SK-N-MC (cell line): ENCODE results near the gene FBXL20.

ENCODE experiments used
- EZH2 ChIP-seq: fragments of 200-600 bp; sonication (generic); IDR thresholded peaks from one replicate; pipeline ENCODE4 v1.6.1; 2017; ENCODE audit warnings: antibody characterized with exemption
- POLR2AphosphoS5 ChIP-seq: IDR thresholded peaks from 2 replicates; pipeline ENCODE4 v1.6.1; 2012; ENCODE audit warnings: mild to moderate bottlenecking, low read depth, low read length, borderline replicate concordance

GRCh38 chr17:39204245-39204644, 197.2 kb downstream of the FBXL20 start:
- TF ChIP-seq EZH2 = no peak
- no peak for TF ChIP-seq POLR2AphosphoS5
